Measurements from ENCODE around the gene ATP7B.

- no peak for TF ChIP-seq EZH2phosphoT487 (IDR thresholded peaks at IDR 0.05; ENCODE audit: borderline replicate concordance, low read length)
- TF ChIP-seq EZH2 (IDR thresholded peaks at IDR 0.05; ENCODE audit: low read length, unreplicated experiment), result no peak
- TF ChIP-seq CTCF (conservative IDR thresholded peaks at IDR 0.05; ENCODE audit: low read depth, low read length), result no peak
Measured at GRCh38 chr13:52011632-52012511, 622 bp upstream of the ATP7B start, which contains the start of gene ALG11.

Measured in PC-3 (cell line).